GM19395 (cell line): Measurements from ENCODE around the gene CHD1.

ENCODE experiments used
- ATAC-seq: cut with Tn5 transposase; IDR thresholded peaks from one replicate; pipeline ENCODE4 v1.9.1; 2021; ENCODE audit warnings: mild to moderate bottlenecking, moderate library complexity; ENCODE audit not compliant: unreplicated experiment

CHD1 gene

DNA sequence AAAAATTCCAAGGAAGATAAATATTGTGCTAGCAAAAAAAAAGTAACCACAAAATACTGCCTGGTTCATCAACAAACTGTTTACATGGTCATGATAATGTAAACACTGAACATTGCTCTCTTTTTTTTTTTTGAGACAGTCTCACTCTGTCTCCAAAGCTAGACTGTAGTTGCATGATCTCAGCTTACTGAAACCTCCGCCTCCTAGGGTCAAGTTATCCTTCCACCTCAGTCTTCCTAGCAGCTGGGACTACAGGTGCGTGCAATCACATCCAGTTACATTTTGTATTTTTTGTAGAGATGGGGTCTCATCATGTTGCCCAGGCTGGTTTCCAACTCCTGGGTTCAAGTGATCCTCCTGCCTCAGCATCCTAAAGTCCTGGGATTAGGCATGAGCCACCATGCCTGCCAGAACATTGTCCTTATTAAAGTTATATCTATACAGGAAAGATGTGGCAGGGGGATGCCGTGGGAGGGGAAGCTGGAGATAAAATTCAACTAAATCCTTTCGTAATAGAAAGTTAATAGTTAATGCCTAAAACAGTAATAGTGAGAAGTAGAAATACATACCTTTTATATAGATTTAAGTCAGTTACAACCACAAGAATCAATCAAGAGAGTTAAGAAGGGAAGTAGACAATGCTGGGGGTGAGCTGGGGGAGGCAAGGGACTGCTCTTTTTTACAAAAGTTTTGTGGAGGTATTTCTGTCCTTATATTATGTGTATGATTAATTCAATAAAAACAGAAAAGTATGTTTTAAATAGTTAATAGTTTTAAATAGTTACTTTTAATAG, 103.0 kb downstream of the CHD1 start:
- ATAC-seq, result no peak

DNA sequence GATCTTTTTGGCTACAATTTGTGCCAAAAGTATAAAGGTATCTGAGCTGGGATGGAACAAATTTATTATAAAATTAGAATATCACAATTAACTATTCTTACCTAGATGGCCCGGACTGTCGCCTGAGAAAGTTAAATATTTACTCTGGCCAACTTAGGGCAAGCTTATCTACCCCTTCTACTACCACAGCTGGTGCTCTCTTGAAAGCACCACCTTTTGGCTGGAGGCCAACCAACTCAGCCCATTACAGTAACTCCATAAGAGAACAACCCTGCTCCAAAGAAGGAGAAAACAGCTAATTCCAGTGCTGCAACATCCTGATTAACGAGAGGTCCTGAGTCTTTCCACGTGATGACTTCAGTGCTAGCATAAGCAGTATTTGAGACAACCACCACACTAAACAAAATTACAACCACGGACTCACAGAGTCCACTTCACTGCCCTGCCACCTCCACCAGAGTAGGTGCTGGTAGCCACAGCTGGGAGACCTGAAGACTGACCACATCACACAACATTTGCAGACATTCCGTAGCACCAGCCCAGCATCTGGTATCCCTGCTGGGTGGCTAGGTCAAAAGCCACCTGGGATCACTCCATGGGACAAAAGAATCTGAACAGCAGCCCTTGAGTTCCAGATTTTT, 112.1 kb downstream of the CHD1 start:
- no peak for ATAC-seq

DNA sequence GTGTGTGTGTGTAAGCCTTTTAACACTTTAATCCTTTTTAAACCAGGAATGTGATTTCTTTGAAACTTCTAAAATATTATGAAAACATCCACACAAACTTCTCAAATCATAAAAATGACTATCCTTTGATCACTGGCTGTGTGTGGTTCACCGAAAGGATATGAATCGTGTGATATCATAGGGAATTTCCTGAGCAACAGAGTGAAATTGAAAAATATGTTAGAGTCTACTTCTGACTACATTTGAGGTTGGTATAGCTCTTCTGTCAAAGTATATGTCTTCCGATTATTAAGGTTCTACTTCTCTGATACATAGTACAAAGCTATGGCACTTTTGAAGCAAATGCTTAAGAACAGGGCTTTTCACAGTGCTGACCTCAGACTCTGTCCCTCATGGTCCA, 115.1 kb downstream of the CHD1 start:
- no peak for ATAC-seq

DNA sequence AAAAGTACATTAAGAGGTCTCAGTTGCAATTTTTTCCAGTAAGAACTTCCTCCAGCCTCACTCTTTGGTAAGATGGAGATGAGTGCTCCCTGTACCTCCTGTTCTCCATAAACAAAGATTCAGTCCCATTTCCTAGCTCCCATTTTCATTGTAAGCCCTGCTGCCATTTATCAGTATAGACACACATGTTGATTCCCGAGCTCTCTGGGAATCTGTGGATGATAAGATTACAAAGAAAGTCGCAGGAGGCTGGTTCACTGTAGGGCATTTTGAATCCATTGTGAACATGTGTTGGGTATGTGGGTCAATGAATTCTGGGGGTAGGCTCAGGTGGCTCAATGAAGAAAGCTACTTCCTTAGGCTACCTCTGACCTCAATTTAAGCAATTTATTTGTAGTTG, 118.6 kb downstream of the CHD1 start:
- ATAC-seq, result no peak

DNA sequence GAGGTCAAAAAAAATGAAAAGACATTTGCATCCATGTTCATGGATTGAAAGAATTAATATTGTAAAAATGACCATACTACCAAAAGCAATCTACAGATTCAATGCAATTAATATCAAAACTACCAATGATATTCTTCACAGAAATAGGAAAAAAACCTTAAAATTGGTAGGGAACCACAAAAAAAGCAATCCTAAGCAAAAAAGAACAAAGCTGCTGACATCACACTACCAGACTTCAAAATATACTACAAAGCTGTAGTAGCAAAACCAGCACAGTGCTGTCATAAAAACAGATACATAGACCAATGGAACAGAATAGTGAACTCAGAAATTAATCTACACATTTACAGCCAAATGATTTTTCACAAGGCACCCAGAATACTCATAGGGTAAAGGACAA, 121.0 kb downstream of the CHD1 start:
- no peak for ATAC-seq

DNA sequence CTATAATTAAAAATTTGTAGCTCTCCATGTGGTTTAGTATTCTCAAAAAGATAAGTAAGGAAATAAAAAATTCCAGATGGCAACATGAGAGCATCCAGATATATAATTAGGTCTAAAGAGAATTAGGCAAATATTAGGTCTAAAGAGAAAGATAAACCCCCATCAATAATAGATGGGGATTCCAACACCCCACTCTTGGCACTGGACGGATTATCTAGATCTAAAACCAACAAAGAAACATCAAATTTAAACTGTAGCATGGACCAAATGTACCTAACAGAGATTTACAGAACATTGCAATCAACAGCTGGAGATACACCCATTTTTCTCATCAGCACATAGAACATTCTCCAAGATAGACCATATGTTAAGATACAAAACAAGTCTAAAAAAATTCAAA, 123.7 kb downstream of the CHD1 start:
- no peak for ATAC-seq

DNA sequence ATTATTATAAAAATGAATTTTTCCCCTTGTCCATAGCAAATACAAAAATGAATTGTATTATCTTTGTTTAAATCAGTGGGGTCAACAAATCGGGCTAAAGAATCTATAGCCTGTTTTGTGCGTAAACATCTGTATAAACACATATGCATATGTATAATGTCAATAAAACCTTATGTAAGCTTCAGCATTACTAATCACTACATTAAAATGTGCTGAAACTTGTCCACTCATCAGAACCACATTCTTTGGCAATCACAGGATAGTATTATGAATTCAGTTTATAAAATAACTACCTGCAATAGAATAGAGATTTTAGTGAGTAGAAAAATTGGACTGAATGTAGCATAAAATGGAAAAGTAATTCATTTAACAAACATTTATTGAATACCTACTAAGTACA, 124.7 kb downstream of the CHD1 start:
- ATAC-seq, result no peak
